SK-MEL-5 (cell line): ENCODE measurements around the gene ONECUT3. TPM values are rescaled to one million over a fixed set of nuclear protein-coding genes. Genes with fewer than 3 reads are reported as not detected.
"Not testable (repeated sequence)": the region's sequence is repeated elsewhere in the genome, so short reads cannot be mapped to it uniquely, and the experiment has no call there.

ENCODE experiments used
- DNase-seq: peaks from one replicate; pipeline ENCODE4 v3.0.0-alpha.2; 2016; ENCODE audit warnings: low read depth, low spot score
- in situ Hi-C: cut with HindIII; loops from 2 replicates; pipeline ENCODE4 v1.10.0; 2016; ENCODE audit warnings: low sequenced_read_pairs, high pct_unique_total_duplicates, low pct_unique_long_range_greater_than_20kb
- total RNA-seq: library from RNA; depleted of rRNA; stranded (reverse); fragments of >200 nt; shearing (Covaris generic); gene quantifications from 2 replicates; pipeline ENCODE4 v1.2.3, GENCODE V29; 2014

ONECUT3 gene
- total RNA-seq, 1 experiment from 2014 or later: not detected

DNA sequence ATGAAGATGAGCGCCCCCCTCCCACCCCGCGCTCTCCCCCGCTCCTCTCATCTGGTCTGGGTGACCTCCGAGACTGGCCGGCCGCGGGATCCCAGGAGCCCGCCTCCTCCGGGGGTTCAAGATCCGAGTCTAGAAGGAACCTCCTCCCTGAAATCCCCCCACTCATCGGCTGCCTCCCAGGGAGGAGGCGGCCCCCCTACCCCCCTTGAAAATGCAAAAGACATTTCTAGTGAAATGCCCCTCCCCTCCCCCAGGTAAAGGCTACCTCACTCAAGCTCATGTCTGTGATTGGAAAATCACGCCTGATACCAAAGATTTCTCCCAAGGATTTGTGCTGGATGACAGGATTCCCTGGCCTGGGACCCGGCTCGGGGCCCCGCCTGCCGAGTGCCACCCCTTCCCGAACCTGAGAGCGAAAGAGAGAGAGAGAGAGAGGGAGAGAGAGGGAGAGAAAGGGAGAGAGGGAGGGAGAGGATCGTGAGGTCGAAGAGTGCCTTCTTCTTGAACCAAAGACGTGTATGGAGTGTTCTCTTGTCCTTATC, 23.4 kb downstream of the ONECUT3 start:
- no peak for DNase-seq
- in situ Hi-C loops: no loop called here

DNA sequence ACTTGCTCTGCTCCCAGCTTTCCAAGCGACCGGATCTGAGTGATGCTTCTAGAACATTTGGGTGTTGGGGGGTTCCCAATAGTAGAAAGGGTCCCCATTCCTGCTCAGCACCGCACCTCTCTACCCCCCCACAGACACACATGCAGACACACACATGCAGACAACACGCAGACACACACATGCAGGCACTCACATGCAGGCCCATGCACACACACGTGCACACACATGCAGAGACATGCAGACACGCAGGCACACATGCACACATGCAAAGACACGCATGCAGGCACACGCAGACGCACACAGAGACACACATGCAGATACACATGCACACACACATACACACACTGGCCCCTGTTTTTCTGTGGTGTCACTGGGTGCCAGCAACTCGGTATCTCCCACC, 23.8 kb downstream of the ONECUT3 start:
- in situ Hi-C loops: no loop called here
- DNase-seq: no peak

DNA sequence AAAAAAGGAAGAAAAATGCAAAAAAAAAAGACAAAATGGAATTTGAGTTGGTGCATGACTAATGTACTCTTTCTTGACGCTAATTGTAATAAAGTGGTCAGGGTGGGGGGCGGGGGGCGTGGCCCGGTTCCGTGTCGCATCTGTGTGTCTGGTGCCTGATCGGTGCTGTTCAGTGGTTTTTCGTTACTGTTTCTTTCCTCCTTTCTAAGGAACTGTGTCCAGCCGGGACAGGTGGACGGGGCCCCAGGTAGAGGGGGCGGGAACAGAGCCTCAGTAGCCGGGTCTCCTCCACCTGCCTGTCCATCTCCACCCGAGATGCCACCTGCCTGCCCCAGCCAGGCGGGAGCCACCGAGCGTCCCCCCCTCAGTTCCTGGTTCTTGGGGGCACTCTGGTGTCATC, 26.3 kb downstream of the ONECUT3 start:
- in situ Hi-C loops: no loop called here
- no peak for DNase-seq

DNA sequence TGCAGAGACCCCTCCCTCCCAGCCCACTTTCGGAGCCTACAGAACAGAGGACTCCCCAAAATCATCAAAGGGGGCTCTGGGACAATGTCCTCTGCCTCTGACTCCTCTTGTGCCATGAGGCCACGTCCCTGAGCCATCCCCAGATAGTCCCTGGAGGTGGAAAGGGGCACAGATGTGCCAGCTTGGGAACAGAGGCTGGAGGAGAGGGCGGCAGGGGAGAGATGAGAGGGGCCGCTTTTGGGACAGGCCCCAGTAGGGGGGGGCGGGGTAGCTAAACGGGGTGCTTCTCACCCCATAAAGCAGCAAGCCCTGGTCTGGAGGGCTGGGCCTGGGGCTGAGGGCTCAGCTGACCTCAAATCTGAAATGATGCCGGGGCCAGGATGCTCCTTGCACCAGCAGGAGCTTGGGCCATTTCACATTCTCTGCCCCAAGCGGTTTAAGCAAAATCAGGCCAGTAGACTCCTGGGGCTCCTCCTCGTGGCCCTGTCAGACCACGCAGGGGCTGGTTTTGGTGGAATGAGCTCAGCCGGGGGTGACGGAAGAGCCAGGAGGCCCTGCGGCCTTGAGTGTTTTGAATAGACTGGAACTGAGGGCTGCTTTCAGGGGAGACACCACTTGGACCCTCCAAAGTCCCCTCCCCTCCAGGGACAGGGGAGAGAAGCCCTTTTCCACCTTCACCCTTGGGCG, 27.1 kb downstream of the ONECUT3 start:
- in situ Hi-C loops: no loop called here
- peak; percentile 15 for DNase-seq

DNA sequence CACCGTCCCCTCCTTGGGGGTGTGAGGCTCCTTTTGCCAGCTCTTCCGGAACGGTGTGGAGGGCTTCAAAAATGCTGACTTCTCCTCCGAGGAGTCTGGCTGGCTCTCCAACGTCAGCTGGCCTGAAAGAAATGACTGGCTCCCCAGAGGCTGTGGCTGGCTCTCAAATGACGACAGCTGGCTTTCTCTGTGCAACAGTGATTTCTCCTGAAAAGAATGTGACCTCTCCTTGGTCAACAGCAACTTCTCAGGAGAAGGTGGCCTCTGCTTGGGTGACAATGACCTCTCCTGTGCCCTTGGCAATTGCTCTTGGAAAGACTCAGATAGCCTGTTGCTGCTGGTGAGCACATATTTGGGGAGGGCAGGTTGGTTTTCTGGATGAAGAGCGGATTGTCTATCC, 29.2 kb downstream of the ONECUT3 start:
- DNase-seq: no peak
- in situ Hi-C loops: no loop called here

DNA sequence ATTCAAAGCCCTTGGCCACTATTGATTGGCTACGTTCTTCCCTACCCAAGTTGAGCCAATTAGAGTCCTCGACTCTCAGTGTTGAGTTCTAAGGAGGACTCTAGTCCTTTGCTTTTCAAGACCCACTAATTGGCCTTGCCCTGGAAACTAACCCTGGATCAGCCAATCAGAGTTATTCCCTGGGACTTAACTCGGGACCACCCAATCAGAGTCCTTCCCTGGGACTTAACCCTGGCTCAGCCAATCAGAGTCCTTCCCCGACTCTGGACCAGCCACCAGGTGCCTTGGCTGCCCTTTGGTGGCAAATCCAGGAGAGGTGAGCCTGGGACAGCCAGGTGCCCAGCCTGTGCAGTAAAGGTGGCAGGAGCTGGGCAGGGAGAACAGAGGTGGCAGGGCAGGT, 30.0 kb downstream of the ONECUT3 start:
- in situ Hi-C loops: no loop called here
- no peak for DNase-seq

DNA sequence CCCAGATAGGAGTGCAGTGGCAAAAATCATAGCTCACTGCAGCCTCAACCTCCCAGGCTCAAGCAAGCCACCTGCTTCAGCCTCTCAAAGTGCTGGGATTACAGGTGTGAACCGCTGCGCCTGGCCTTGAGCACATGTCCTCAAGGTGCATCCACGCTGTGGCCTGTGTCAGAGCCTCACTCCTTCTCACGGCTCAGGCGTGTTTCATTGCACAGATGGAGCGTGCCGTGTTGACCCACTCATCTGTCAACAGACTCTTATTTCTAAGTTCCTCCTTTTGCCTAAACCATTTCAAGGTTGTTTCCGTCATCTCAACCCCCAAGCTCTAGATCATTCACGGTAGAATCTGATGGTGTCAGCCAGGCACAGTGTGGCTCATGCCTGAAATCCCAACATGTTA, 30.6 kb downstream of the ONECUT3 start:
- in situ Hi-C loops: no loop called here
- DNase-seq: no peak

DNA sequence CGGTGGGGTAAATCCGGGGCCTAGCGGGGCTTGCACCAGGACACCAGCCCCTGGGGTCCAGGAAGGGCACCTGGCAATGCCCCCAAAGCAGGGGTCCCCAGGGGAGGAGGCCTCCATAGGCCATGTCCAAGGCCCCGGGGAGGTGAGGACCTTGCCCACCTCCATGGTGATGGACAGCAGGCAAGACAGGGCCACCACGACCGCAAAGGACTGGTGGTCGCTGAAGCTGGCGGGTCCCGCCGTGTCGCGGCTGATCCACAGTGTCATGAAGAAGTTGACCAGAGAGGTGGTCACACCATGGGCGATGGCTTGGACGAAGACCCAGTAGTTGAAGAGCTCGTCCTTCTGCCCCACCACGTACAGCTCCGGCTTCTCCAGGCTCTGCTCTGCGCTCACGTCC, 32.0 kb downstream of the ONECUT3 start:
- in situ Hi-C loops: no loop called here

DNA sequence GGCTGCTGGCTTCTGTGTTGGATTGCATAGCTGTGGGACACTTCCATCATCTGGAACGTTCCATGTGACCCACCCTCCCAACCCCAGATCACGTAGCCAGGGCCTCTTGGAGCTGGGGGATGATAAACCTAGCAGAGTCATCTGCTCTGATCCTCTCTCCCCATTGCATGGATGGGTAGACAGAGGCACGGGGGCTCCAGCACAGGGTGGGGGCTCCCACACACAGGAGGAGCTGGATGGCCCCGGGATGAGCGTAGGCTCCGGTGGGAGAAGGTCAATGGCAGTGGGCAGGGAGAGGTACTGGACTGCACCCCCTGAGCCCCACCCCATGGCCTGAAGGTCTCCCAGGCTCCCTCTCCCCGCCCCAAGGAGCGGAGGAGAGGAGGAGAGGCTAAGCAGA, 33.4 kb downstream of the ONECUT3 start:
- no peak for DNase-seq
- in situ Hi-C loops: no loop called here

More for the DNA sequence above, 32.0 kb downstream of the ONECUT3 start:
- no peak for DNase-seq

DNA sequence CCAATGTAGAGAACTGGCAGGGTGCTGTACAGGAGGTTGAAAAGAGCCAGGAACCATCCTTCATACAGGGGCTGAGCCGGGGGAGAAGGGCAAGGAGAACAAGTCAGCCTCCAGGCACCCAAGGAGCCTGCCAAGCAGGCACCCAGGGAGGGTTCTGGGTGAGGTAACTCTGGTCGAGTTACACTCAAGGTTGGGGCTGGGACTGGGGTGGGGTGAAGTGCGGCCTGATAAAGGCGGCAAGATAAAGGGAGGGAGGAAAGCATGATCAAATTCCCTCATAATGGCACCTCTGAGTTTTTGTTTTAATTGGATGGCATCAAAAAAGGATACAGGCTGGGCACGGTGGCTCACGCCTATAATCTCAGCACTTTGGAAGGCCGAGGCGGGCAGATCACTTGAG, 33.8 kb downstream of the ONECUT3 start:
- in situ Hi-C loops: no loop called here
- DNase-seq: no peak

DNA sequence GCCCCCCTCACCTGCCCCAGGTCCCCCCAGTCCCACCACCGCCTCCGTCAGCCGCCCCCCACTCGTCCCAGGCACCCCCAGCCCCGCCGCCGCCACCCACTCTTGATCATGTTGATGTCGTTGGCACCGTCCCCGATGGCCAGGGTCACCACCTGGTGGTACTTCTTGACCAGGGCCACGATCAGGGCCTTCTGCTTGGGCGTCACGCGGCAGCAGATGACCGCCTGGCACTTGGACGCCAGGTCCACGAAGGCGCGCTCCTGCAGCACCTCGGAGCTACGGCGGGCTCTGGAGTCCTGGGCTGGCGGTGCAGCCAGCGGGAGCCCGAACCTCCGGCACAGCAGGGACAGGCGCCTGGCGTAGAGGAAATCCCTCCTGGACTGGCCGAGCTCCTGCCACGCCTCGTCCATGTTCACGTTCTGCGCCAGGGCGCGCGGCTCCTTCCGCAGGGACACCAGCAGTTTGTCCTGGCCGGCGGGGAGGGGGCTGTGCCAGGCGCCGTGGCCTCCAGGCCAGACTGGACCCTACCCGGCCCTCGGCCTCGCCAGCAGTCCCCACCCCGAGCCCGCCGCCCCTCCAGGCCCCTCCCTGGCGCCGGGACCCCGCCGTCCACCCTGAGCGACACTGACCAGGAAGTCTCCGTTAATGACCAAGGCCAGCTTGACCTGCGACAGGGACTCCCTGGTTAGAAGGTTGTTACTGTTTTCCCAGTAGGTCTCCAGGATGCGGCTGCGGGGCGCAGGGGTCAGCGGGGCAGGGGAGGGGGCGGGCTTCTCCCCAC, 36.1 kb downstream of the ONECUT3 start:
- DNase-seq: no peak
- in situ Hi-C loops: no loop called here

DNA sequence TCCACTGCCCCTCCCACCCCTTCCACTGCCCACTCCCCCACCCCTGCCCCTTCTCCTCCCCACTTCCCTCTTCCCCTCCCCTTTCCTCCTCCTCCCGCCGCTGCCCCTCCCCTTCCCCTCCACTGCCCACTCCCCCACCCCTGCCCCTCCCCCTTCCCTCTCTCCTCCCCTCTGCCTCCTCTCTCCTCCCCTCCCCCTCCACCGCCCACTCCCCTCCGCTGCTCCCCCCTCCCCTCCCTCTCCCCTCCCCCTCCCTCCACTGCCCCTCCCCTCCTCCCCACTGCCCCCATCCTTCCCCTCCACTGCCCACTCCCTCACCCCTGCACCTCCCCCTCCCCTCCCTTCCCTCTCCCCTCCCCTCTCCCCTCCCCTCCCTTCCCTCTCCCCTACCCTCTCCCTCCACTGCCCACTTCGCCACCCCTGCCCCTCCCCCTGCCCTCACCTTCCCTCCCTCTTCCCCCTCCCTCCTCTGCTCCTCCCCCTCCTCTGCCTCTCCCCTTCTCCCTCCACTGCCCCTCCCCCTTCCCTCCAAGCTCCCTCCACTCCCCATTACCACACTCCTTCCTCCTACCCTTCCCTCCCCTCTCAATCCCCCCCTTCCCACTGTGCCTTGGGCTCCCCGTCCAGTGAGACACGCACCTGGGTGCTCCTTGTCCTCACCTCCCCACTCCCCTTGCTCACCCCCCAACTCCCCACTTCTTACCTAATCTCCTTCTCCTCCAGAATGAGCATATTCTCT, 36.9 kb downstream of the ONECUT3 start:
- DNase-seq: no peak
- in situ Hi-C loops: no loop called here

DNA sequence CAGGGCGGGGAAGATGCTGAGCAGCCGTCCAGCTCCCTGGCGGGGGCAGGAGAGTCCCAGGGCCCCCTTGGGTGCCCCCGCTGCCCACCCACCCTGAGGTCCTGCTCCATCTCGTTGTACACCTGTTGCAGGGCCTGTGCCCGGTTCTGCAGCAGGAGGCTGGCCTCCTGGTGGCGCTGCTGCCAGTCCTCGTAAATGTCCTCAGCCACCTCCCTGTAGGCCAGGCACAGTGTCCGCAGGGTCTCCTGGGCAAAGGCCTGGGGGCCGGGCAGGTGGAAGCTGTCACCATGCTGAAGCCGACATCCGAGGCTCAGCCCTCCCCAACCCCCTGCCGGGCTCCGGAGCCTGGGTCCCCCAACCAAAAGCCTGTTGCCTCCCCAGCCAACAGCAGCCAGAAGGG, 38.6 kb downstream of the ONECUT3 start:
- in situ Hi-C loops: no loop called here
- no peak for DNase-seq

DNA sequence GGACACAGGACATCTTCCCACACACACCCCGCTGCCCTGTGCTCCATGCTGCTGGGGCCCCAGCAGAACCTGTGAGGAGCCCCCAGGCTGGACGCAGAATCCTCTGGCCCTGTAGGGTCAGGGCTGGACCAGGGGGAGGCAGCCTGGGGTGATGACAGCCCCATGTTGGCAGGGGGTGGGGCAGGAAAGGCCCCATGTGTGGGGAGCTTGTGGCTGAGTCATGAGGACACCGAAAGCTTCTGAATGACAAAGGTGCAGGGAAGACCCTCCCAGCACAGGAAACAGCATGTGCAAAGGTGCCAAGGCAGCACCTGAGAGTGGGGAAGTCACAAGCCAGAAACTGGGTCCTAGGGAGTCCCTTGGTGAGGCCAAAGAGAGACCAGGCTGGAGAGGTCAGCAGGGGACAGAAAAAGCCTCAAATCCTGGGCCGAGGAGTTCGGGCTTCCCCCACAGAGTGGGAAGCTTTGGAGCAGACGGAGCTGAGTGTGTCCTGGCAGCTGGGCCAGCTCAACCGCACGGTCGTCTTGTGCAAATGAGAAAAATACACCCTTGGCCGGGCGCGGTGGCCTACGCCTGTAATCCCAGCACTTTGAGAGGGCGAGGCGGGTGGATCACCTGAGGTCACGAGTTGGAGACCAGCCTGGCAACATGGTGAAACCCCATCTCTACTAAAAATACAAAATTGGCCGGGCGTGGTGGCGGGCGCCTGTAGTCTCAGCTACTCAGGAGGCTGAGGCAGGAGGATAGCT, 41.3 kb downstream of the ONECUT3 start:
- in situ Hi-C loops: no loop called here
- no peak for DNase-seq

DNA sequence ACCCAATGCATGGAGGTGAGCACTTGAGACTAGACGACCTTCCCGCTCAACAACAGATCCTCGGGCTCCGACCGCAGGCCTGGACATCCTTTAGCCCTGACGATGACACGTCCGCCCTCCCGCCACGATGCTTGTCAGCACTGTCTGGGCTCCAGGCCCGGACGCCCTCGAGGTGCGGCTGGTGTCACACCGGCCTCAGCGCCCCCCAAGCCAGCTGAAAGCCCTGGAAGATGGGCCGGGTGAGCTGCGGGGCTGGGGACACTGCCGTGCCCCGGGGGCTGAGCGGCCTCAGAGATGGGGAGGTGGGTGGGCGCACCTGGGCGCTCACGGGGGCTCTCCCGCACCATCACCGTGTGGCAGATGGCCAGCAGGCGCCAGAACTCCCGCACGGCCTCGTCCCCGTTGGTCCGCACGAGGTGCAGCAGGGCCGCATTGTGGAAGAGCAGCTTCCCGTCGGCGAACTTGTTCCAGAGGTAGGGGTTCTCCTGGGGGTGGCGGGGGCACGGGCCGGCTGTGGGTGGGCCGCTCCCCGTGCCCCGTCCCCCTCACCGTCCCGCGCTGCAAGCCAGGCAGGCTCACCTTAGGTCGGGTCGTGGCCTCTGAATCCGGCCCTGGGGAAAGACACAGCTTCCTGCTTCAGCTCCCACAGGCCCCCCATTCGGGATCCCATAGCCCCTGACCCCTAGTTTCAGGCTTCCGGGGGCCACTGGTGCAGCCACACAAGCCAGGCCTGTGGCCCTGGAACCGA, 43.3 kb downstream of the ONECUT3 start:
- DNase-seq: no peak
- in situ Hi-C loops: no loop called here

DNA sequence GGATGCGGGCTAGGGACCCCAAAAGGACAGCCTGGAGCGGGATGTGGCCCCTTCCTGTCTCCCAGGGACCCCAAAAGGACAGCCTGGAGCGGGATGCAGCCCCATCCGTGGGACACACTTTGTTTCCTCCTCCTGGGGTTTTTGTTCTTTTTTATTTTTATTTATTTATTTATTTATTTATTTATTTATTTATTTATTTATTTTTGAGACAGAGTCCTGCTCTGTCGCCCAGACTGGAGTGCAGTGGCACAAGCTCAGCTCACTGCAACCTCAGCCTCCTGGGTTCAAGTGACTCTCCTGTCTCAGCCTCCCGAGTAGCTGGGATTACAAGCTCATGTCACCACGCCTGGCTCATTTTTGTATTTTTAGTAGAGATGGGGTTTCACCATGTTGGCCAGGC, 44.0 kb downstream of the ONECUT3 start:
- DNase-seq, in situ Hi-C loops: not testable (repeated sequence)

DNA sequence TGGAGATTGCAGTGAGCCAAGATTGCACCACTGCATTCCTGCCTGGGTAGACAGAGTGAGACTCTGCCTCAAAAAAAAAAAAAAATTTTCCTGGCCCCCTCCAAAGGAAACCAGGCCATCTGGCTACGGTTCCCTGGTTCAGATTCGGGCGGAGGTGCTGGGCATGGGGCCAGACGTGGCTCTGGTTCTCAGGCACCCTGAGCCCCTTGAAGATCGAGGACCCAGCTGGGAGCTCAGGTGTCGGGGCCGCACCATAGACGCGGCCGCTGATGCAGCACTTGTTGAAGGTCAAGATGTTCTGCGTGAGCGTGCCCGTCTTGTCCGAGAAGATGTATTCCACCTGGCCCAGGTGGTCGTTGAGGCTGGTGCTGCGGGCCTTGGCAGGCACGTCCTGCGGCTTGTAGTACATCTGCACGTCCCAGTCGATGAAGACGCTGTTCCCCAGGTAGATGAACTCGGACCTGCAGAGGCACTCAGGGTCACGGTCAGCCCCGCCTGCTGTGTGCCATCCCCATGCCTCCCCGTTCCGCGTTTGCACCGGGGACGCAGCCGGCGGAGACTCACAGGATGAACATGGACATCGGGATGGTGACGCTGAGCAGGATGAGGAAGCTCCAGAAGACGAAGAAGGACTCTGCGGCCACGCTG, 46.5 kb downstream of the ONECUT3 start:
- no peak for DNase-seq
- in situ Hi-C loops: no loop called here
